Neural cell (in vitro differentiated cells): Measurements from ENCODE around the gene GSTCD.

Source experiments
- EP300 ChIP-seq: fragments of 450-650 bp; conservative IDR thresholded peaks from 2 replicates; pipeline ENCODE4 v1.6.1; 2014; ENCODE audit warnings: antibody characterized with exemption, mild to moderate bottlenecking, moderate library complexity; ENCODE audit not compliant: poor library complexity, severe bottlenecking
- EZH2 ChIP-seq: fragments of 200-600, 300-800 bp; shearing (Covaris generic), sonication (generic); IDR thresholded peaks from 2 replicates; pipeline ENCODE4 v1.6.1; 2014; ENCODE audit warnings: antibody characterized with exemption, low read length, borderline replicate concordance, mild to moderate bottlenecking; ENCODE audit not compliant: insufficient read depth, poor library complexity, severe bottlenecking
- MXI1 ChIP-seq: fragments of 450-650 bp; conservative IDR thresholded peaks from 2 replicates; pipeline ENCODE4 v1.6.1; 2014; ENCODE audit warnings: antibody characterized with exemption, mild to moderate bottlenecking; ENCODE audit not compliant: poor library complexity, severe bottlenecking
- POLR2AphosphoS5 ChIP-seq: IDR thresholded peaks from 2 replicates; pipeline ENCODE4 v1.6.1; 2012
- RAD21 ChIP-seq: fragments of 450-650 bp; conservative IDR thresholded peaks from 2 replicates; pipeline ENCODE4 v1.6.1; 2014; ENCODE audit warnings: antibody characterized with exemption, mild to moderate bottlenecking, moderate library complexity
- SMC3 ChIP-seq: fragments of 450-650 bp; conservative IDR thresholded peaks from 2 replicates; pipeline ENCODE4 v1.6.1; 2014; ENCODE audit warnings: antibody characterized with exemption, mild to moderate bottlenecking, moderate library complexity; ENCODE audit not compliant: poor library complexity
- TAF1 ChIP-seq: IDR thresholded peaks from 2 replicates; pipeline ENCODE4 v1.6.1; 2012; ENCODE audit warnings: low read depth
- TF ChIP-seq, protein P1 (sequence below): fragments of 450-650 bp; IDR thresholded peaks from 2 replicates; pipeline ENCODE4 v1.5.1; 2014; ENCODE audit warnings: antibody characterized with exemption, mild to moderate bottlenecking, moderate library complexity; ENCODE audit not compliant: poor library complexity, severe bottlenecking

DNA sequence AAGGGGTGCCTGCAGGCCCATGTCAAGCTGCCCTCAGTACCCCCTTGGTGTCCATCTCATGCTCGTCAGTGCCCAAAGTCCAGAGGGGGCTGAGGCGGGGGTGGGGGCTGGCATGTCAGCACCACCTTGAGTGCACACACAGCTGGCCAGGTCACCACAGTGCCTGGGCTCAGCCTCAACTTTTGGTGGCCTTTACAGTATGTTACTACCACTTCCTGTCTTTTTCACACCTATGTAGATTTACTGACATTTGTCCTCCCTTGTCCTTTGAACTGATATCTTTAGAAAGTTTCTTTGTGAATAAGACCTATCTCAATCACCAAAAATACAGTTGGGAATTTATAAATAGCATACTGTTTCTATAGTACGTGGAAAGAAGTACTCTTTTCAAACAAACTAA is 128.0 kb downstream of the GSTCD start:
- TF ChIP-seq, protein P1, sequence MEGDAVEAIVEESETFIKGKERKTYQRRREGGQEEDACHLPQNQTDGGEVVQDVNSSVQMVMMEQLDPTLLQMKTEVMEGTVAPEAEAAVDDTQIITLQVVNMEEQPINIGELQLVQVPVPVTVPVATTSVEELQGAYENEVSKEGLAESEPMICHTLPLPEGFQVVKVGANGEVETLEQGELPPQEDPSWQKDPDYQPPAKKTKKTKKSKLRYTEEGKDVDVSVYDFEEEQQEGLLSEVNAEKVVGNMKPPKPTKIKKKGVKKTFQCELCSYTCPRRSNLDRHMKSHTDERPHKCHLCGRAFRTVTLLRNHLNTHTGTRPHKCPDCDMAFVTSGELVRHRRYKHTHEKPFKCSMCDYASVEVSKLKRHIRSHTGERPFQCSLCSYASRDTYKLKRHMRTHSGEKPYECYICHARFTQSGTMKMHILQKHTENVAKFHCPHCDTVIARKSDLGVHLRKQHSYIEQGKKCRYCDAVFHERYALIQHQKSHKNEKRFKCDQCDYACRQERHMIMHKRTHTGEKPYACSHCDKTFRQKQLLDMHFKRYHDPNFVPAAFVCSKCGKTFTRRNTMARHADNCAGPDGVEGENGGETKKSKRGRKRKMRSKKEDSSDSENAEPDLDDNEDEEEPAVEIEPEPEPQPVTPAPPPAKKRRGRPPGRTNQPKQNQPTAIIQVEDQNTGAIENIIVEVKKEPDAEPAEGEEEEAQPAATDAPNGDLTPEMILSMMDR: no peak
- TF ChIP-seq POLR2AphosphoS5 (no peak), EZH2 (no peak), MXI1 (no peak), RAD21 (no peak), TAF1 (no peak), SMC3 (no peak), EP300 (no peak)
